Astrocyte (in vitro differentiated cells and primary cell): Measurements from ENCODE around the gene PPP2R5A.

Experiments
- EZH2 ChIP-seq: IDR thresholded peaks from 2 replicates; pipeline ENCODE4 v1.6.1; 2012; ENCODE audit warnings: mild to moderate bottlenecking, low read length, inconsistent platforms; ENCODE audit not compliant: insufficient read depth
- TF ChIP-seq, protein P1 (sequence below): IDR thresholded peaks from 2 replicates; pipeline ENCODE4 v1.5.1; 2011; ENCODE audit warnings: low read depth, mild to moderate bottlenecking, inconsistent platforms, low read length, moderate library complexity; ENCODE audit not compliant: insufficient read depth

DNA sequence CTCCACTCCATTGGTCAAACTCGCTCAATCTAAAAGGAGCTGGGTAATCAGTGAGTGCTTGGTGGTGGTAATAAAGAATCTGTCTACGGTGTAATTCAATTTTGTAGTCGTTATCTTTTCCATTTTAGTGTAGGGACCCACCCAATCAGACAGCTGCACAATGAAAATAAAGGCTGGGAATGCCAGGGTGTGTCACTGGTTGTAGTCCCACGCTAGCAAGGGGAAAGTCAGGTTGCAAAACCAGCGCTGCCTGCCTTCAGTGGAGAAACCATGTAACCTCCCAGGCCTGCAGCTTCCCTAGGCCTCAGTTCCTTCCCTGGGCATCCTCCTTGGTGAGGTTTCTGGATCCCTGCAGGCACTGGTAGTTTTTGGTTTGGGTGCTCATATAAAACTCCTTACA is 49.4 kb upstream of the PPP2R5A start:
- TF ChIP-seq, protein P1, sequence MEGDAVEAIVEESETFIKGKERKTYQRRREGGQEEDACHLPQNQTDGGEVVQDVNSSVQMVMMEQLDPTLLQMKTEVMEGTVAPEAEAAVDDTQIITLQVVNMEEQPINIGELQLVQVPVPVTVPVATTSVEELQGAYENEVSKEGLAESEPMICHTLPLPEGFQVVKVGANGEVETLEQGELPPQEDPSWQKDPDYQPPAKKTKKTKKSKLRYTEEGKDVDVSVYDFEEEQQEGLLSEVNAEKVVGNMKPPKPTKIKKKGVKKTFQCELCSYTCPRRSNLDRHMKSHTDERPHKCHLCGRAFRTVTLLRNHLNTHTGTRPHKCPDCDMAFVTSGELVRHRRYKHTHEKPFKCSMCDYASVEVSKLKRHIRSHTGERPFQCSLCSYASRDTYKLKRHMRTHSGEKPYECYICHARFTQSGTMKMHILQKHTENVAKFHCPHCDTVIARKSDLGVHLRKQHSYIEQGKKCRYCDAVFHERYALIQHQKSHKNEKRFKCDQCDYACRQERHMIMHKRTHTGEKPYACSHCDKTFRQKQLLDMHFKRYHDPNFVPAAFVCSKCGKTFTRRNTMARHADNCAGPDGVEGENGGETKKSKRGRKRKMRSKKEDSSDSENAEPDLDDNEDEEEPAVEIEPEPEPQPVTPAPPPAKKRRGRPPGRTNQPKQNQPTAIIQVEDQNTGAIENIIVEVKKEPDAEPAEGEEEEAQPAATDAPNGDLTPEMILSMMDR, result no peak
- no peak for TF ChIP-seq EZH2
